Neutrophil (primary cell): Measurements from ENCODE around the gene CFAP161.

ENCODE experiments used
- H3K27ac ChIP-seq: fragments of 200-600 bp; sonication (generic); 2 replicates; pipeline ENCODE4 v1.5.1; 2016; ENCODE audit warnings: mild to moderate bottlenecking, moderate library complexity
- H3K27me3 ChIP-seq: fragments of 200-600 bp; sonication (generic); 2 replicates; pipeline ENCODE4 v1.6.0; 2016; ENCODE audit warnings: mild to moderate bottlenecking
- H3K36me3 ChIP-seq: fragments of 200-600 bp; sonication (generic); 2 replicates; pipeline ENCODE4 v1.5.1; 2017
- H3K4me1 ChIP-seq, 2 experiments: fragments of 200-600 bp in 1 of 2; sonication (generic) in 1 of 2; 1 replicate in 1 of 2; 2 replicates in 1 of 2; pipeline versions ENCODE4 v1.5.1 to v1.6.1; 2013 to 2016; ENCODE audit warnings: low read depth in 1 of 2, low read length in 1 of 2, mild to moderate bottlenecking in 1 of 2, moderate library complexity in 1 of 2; ENCODE audit not compliant: control insufficient read depth in 1 of 2, insufficient read depth in 1 of 2
- H3K4me3 ChIP-seq, 2 experiments: fragments of 200-600 bp in 1 of 2; sonication (generic) in 1 of 2; 1 replicate in 1 of 2; 2 replicates in 1 of 2; pipeline ENCODE4 v1.5.1; 2013 to 2016; ENCODE audit warnings: low read depth in 1 of 2, low read length in 1 of 2, mild to moderate bottlenecking in 1 of 2, moderate library complexity in 1 of 2
- H3K9me3 ChIP-seq: fragments of 200-600 bp; sonication (generic); 2 replicates; pipeline ENCODE4 v1.5.1; 2016
- TF ChIP-seq, protein P1 (sequence below): fragments of 200-600 bp; sonication (generic); IDR thresholded peaks from 2 replicates; pipeline ENCODE4 v1.5.1; 2016; ENCODE audit warnings: antibody characterized with exemption

Gene CFAP161

DNA sequence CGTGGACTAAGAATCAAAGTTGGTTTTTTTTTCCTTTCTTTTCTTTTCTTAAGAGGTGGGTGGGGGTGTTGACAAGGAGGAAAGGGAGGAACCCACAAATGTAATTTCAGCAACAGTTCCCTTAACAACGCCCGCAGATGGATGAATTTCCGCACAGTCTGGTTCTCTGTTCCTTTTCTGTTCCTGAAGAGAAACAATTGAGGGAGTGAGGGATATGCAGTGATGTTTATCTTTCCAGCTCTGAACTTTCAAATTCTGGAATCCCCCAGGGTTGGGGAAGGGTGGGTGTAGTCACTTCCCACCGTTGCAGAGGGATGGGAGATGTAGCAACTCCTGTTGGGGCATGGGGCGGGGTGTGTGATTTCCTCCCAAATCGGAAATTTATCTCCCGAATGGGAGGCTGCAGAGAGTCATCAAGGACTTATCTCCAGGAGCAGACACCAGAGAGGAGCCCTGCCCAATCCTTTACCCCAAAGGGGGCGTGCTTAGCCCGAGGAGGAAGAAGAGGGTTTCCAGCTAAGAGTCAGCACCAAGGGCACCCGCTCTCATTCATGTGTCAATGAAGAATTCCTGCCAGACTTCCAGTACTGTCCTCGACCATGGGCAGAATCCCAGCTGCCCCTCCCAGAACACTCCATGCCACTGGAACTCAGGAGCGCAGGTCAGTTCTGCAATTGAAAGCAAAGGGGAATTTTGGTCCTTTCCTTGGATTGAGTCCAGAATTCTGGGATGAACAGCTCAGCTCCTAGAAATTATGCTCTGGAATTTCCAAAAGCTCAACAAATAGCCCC lies 35.0 kb upstream of the CFAP161 start:
- TF ChIP-seq, protein P1, sequence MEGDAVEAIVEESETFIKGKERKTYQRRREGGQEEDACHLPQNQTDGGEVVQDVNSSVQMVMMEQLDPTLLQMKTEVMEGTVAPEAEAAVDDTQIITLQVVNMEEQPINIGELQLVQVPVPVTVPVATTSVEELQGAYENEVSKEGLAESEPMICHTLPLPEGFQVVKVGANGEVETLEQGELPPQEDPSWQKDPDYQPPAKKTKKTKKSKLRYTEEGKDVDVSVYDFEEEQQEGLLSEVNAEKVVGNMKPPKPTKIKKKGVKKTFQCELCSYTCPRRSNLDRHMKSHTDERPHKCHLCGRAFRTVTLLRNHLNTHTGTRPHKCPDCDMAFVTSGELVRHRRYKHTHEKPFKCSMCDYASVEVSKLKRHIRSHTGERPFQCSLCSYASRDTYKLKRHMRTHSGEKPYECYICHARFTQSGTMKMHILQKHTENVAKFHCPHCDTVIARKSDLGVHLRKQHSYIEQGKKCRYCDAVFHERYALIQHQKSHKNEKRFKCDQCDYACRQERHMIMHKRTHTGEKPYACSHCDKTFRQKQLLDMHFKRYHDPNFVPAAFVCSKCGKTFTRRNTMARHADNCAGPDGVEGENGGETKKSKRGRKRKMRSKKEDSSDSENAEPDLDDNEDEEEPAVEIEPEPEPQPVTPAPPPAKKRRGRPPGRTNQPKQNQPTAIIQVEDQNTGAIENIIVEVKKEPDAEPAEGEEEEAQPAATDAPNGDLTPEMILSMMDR: no peak
- Histone ChIP-seq H3K27me3 (peaks cover 22% of the 10 kb centered on the region), H3K4me3 (no peak overlapping the region)

DNA sequence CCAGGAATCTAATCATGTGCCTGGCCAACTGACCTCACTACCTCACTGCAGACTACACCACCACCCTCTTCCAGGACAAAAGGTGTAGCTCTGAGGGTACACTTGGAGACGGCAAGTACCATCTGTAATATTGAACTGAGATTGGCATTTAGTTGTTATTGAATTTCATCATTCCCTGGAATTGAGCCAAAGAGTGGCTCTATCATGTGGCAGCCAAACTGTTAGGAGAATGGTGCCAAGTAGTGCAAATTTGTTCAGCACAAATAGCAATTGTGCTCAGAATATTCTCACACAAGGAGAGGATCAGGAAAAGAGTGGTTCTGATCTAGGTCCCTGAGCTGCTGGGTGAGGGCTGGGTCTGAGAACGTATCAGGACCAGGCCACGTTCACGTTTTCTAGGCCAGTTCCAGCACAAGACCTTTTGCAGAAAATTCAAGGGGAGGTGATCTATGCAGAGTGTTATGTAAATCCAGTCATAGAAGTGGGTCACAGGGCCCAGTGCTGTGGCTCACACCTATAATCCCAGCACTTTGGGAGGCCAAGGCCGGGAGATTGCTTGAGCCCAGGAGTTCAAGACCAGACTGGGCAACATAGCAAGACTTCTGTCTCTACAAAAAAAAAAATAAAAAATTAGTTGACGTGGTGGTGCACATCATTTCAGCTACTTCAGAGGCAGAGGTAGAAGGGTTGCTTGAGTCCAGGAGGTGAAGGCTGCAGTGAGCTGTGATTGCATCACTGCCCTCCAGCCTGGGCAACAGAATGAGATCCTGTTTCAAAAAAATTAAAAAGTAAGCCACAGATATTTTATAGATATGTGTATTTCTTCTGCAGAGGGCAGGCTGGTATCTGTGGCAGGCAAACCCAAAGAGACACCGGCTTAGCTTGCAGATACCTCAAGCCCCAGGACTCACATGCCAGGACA lies 31.9 kb upstream of the CFAP161 start:
- H3K4me1 ChIP-seq: peaks cover 9 to 10% of the 10 kb centered on the region in 2 experiments
- TF ChIP-seq, protein P1: no peak
- H3K36me3 ChIP-seq: no peaks in the 10 kb centered on the region
- H3K9me3 ChIP-seq: no peaks in the 10 kb centered on the region
- H3K27me3 ChIP-seq: peaks cover 12% of the 10 kb centered on the region
- no peak overlapping the region for H3K4me3 ChIP-seq
- no peak overlapping the region for H3K27ac ChIP-seq

More for the DNA sequence above, 35.0 kb upstream of the CFAP161 start:
- Histone ChIP-seq H3K4me1 (peaks cover 9 to 10% of the 10 kb centered on the region in 2 experiments), H3K9me3 (no peaks in the 10 kb centered on the region), H3K27ac (no peak overlapping the region), H3K36me3 (no peaks in the 10 kb centered on the region)

DNA sequence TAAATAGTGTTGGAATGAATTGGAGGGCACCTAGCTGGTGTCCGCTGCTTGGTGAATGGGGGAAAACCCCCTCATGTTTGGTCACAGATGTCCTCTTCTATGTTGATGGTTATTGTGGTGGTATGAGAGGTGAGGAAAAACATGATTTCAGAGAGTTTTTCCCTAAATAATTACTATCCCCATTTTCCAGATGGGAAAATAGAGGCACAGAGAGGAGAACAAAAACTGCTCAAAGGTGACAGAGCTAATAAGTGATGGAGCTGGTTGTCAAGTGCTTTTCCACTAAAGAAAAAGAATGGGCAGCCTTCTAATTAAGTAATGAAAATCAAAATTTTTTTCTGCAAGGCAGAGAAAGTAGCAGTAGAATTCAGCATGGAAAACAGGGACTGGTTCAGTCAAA lies 30.2 kb upstream of the CFAP161 start:
- Histone ChIP-seq H3K27ac (no peak overlapping the region), H3K4me1 (peaks cover 6% of the 10 kb centered on the region in 2 experiments), H3K36me3 (no peaks in the 10 kb centered on the region), H3K27me3 (peaks cover 7% of the 10 kb centered on the region), H3K4me3 (no peak overlapping the region), H3K9me3 (no peaks in the 10 kb centered on the region)
- TF ChIP-seq, protein P1: no peak

DNA sequence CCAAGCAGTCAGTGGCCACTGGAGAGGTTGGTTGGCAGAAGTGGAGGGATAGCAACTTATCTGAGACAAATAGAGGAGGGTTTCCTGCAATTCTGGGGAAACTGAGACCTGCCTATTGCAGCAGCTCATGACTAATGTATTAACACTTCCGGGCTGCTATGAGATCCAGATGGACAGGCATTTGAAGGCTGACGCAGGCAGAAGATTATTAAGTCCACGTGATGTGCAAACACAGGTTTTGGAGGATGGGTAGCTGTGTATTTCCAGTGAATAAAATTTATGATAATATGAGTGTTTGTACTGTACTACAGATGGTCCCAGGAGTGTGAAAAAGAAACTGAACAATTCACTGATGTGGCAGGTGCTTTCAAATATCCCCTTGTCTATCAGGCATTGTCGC lies 28.5 kb upstream of the CFAP161 start:
- Histone ChIP-seq H3K27ac (no peak overlapping the region), H3K9me3 (no peaks in the 10 kb centered on the region), H3K4me1 (no peaks in the 10 kb centered on the region), H3K27me3 (peaks cover 12% of the 10 kb centered on the region), H3K4me3 (no peak overlapping the region), H3K36me3 (no peaks in the 10 kb centered on the region)
- TF ChIP-seq, protein P1: no peak

DNA sequence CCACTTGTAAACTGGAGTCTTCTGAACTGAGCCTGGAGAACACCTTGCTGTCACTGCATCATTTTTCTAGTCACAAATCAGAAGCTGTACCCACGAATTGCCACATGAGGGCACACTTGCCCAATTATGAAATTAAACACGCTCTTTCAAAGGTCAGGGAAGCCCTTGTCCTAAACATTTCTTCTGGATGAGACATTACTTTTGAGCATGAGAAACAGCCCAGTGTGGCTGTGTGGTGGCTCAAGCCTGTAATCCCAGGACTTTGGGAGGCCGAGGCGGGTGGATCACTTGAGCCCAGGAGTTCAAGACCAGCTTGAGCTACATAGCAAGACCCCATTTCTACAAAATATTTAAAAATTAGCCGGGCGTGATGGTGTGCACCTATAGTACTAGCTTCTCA lies 27.5 kb upstream of the CFAP161 start:
- TF ChIP-seq, protein P1: no peak
- H3K27me3 ChIP-seq: peaks cover 22% of the 10 kb centered on the region

More for the DNA sequence above, 27.5 kb upstream of the CFAP161 start:
- Histone ChIP-seq H3K27ac (no peak overlapping the region), H3K4me1 (no peaks in the 10 kb centered on the region), H3K4me3 (no peak overlapping the region), H3K9me3 (no peaks in the 10 kb centered on the region), H3K36me3 (no peaks in the 10 kb centered on the region)
